ENCODE measurements around the gene RGS6.

DNA sequence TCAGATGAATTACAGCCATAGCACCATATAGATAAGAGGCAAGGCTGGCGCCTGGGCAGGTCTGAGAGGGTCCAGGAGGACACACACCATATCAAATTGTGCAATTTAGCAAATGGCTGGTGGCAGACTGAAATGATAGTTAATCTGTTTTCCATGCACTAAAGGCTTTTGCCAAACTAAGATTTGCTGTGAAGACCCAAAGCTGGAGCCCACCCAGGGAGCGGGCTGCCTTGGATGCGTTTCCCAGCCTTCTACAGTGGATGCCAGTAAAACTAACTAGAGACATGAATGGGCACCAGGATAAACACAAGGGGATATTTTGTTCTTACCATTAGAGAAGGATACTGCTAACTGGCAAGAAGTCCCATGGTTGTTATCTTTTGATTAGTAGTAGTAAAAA, 486.6 kb downstream of the RGS6 start:
- no peak for TF ChIP-seq EZH2 (IDR thresholded peaks at IDR 0.05; ENCODE audit: insufficient read depth, poor library complexity, severe bottlenecking)
- TF ChIP-seq EZH2phosphoT487 (IDR thresholded peaks at IDR 0.05; ENCODE audit: insufficient read depth, low read depth): no peak
